Ishikawa (cell line): ENCODE measurements around the gene TGIF2.

Source experiments
- CEBPB ChIP-seq: IDR thresholded peaks from 2 replicates; pipeline ENCODE4 v1.6.1; 2012
- CREB1 ChIP-seq: IDR thresholded peaks from 2 replicates; pipeline ENCODE4 v1.6.1; 2012; ENCODE audit warnings: low read depth
- EGR1 ChIP-seq: IDR thresholded peaks from 2 replicates; pipeline ENCODE4 v1.6.1; 2012
- EP300 ChIP-seq: IDR thresholded peaks from 2 replicates; pipeline ENCODE4 v1.6.1; 2012; ENCODE audit warnings: borderline replicate concordance
- FOXM1 ChIP-seq: IDR thresholded peaks from 2 replicates; pipeline ENCODE4 v1.6.1; 2012; ENCODE audit warnings: low read depth, borderline replicate concordance
- MAX ChIP-seq: IDR thresholded peaks from 2 replicates; pipeline ENCODE4 v1.6.1; 2012
- NFIC ChIP-seq: IDR thresholded peaks from 2 replicates; pipeline ENCODE4 v1.6.1; 2012
- RAD21 ChIP-seq: IDR thresholded peaks from 2 replicates; pipeline ENCODE4 v1.6.1; 2012; ENCODE audit warnings: low read depth
- TAF1 ChIP-seq: IDR thresholded peaks from 2 replicates; pipeline ENCODE4 v1.6.1; 2012; ENCODE audit warnings: low read depth, mild to moderate bottlenecking
- TCF12 ChIP-seq: IDR thresholded peaks from 2 replicates; pipeline ENCODE4 v1.6.1; 2012; ENCODE audit warnings: low read depth
- TEAD4 ChIP-seq: IDR thresholded peaks from 2 replicates; pipeline ENCODE4 v1.6.1; 2012
- YY1 ChIP-seq: IDR thresholded peaks from 2 replicates; pipeline ENCODE4 v1.6.1; 2012; ENCODE audit warnings: low read depth
- ZBTB7A ChIP-seq: IDR thresholded peaks from 2 replicates; pipeline ENCODE4 v1.6.1; 2012; ENCODE audit warnings: low read depth
- TF ChIP-seq, protein P1 (sequence below): IDR thresholded peaks from 2 replicates; pipeline ENCODE4 v1.6.1; 2012; ENCODE audit warnings: low read depth, mild to moderate bottlenecking
- TF ChIP-seq, protein P2 (sequence below): IDR thresholded peaks from 2 replicates; pipeline ENCODE4 v1.6.1; 2012

The TGIF2 gene

GRCh38 chr20:36550790-36551299 is 22.6 kb upstream of the TGIF2 start:
- TF ChIP-seq, protein P1, sequence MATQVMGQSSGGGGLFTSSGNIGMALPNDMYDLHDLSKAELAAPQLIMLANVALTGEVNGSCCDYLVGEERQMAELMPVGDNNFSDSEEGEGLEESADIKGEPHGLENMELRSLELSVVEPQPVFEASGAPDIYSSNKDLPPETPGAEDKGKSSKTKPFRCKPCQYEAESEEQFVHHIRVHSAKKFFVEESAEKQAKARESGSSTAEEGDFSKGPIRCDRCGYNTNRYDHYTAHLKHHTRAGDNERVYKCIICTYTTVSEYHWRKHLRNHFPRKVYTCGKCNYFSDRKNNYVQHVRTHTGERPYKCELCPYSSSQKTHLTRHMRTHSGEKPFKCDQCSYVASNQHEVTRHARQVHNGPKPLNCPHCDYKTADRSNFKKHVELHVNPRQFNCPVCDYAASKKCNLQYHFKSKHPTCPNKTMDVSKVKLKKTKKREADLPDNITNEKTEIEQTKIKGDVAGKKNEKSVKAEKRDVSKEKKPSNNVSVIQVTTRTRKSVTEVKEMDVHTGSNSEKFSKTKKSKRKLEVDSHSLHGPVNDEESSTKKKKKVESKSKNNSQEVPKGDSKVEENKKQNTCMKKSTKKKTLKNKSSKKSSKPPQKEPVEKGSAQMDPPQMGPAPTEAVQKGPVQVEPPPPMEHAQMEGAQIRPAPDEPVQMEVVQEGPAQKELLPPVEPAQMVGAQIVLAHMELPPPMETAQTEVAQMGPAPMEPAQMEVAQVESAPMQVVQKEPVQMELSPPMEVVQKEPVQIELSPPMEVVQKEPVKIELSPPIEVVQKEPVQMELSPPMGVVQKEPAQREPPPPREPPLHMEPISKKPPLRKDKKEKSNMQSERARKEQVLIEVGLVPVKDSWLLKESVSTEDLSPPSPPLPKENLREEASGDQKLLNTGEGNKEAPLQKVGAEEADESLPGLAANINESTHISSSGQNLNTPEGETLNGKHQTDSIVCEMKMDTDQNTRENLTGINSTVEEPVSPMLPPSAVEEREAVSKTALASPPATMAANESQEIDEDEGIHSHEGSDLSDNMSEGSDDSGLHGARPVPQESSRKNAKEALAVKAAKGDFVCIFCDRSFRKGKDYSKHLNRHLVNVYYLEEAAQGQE: no peak
- TF ChIP-seq NFIC (no peak), ZBTB7A (no peak), MAX (no peak), CREB1 (no peak), TEAD4 (no peak), FOXM1 (no peak), EP300 (no peak), TCF12 (no peak), TAF1 (no peak), RAD21 (no peak), EGR1 (no peak), YY1 (no peak), CEBPB (no peak)
- TF ChIP-seq, protein P2, sequence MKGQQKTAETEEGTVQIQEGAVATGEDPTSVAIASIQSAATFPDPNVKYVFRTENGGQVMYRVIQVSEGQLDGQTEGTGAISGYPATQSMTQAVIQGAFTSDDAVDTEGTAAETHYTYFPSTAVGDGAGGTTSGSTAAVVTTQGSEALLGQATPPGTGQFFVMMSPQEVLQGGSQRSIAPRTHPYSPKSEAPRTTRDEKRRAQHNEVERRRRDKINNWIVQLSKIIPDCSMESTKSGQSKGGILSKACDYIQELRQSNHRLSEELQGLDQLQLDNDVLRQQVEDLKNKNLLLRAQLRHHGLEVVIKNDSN: no peak

DNA sequence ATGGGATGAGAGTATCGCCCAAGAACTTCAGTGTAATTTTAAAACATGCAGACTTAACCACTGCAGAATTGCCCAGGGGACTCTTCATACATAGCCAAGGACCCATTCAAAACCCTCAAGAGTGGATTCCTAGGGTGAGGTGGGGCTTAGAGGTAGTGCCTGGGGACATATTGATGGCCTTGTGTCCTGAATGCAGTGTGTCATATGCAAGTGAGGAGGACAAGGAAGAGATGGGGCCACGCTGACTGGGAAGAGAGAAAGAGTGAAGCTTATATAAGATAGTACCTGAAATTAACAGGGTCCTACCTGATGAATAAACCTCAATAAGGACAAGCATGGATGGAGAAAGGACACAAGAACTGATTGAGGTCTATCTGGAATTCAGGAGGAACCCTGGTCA is 18.1 kb upstream of the TGIF2 start:
- TF ChIP-seq, protein P2: no peak
- TF ChIP-seq TCF12: no peak

- TF ChIP-seq NFIC (no peak), FOXM1 (no peak), RAD21 (no peak), CREB1 (no peak), EGR1 (no peak), EP300 (no peak), TAF1 (no peak), MAX (no peak), TCF12 (no peak)
- TF ChIP-seq, protein P2: no peak
- TF ChIP-seq, protein P1: no peak
Observed at GRCh38 chr20:36562724-36563123, 10.7 kb upstream of the TGIF2 start.

GRCh38 chr20:36563374-36563773 is 10.0 kb upstream of the TGIF2 start:
- no peak for TF ChIP-seq TEAD4
- TF ChIP-seq EGR1: no peak
- TF ChIP-seq ZBTB7A: no peak
- no peak for TF ChIP-seq CREB1
- TF ChIP-seq, protein P2: no peak
- TF ChIP-seq, protein P1: no peak
- TF ChIP-seq FOXM1: no peak
- no peak for TF ChIP-seq TAF1
- no peak for TF ChIP-seq TCF12
- no peak for TF ChIP-seq YY1
- TF ChIP-seq RAD21: no peak
- no peak for TF ChIP-seq MAX
- TF ChIP-seq EP300: no peak
- TF ChIP-seq CEBPB: no peak
- no peak for TF ChIP-seq NFIC
